Adrenal gland (tissue), 5 donors: ENCODE results near the gene POLR2H.

ENCODE experiments used
- CTCF ChIP-seq, 6 experiments: fragments of 450-650 bp in 4 of 6; fragments of 200-600 bp in 2 of 6; sonication (generic) in 1 of 6; IDR thresholded peaks; 1 replicate in 5 of 6; 2 replicates in 1 of 6; pipeline versions ENCODE4 v1.5.1 to v1.8.0; 2016 to 2021; ENCODE audit warnings: antibody characterized with exemption in 6 of 6, mild to moderate bottlenecking in 2 of 6, moderate library complexity in 1 of 6
- POLR2A ChIP-seq, 2 donors: fragments of 450-650 bp; IDR thresholded peaks; one replicate each; pipeline ENCODE4 v1.6.1; 2017; ENCODE audit warnings: antibody characterized with exemption in 2 of 2, mild to moderate bottlenecking in 2 of 2, moderate library complexity in 1 of 2
- donor health status: DM: no; HTN: no; CAD: no.

DNA sequence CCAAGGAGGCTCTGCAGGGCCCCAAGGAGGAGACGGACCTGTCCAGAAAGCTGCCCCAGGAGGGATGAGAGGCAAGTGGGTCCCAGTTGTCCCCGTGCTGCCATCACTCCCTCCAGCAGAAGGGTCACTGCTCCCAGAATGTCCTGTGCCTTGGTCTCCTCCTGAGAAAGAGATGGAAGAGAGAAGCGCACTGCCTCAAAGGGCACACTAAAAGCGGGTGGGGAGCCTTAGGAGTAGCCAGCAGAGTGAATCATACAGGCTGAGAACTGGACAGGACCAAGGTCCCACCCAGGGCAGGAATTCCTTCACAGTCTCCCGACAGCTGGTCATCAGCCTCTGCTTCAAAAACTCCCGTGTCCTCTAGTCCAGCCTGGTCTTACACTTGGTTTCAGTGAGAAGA is 11.9 kb downstream of the POLR2H start:
- TF ChIP-seq CTCF (IDR thresholded peaks at IDR 0.05): no peak
- no peak for TF ChIP-seq POLR2A (IDR thresholded peaks at IDR 0.05)
